GM23248 (cell line): ENCODE data around the gene ARFGAP3. TPM values are rescaled to one million over a fixed set of nuclear protein-coding genes. Genes with fewer than 3 reads are reported as not detected.

ENCODE experiments used
- DNase-seq: peaks from one replicate; pipeline ENCODE4 v3.0.0-alpha.2; 2015
- H2AFZ ChIP-seq: fragments of 200-600 bp; sonication (generic); 2 replicates; pipeline ENCODE4 v1.6.1; 2016; ENCODE audit warnings: antibody characterized with exemption
- H3F3A ChIP-seq: fragments of 200-600 bp; sonication (generic); 2 replicates; pipeline ENCODE4 v1.6.1; 2016; ENCODE audit warnings: mild to moderate bottlenecking, antibody characterized with exemption, mixed run types; ENCODE audit not compliant: insufficient read depth
- H3K27ac ChIP-seq: fragments of 200-600 bp; sonication (generic); 2 replicates; pipeline ENCODE4 v1.5.1; 2016; ENCODE audit warnings: mild to moderate bottlenecking
- H3K27me3 ChIP-seq: fragments of 200-600 bp; sonication (generic); replicated peaks from 2 replicates; pipeline ENCODE4 v1.6.1; 2016; ENCODE audit warnings: mild to moderate bottlenecking; ENCODE audit not compliant: insufficient read depth
- H3K36me3 ChIP-seq: fragments of 200-600 bp; sonication (generic); 2 replicates; pipeline ENCODE4 v1.6.1; 2016; ENCODE audit warnings: low read depth, mild to moderate bottlenecking
- H3K4me1 ChIP-seq: fragments of 200-600 bp; sonication (generic); 2 replicates; pipeline ENCODE4 v1.6.1; 2016; ENCODE audit warnings: mild to moderate bottlenecking; ENCODE audit not compliant: insufficient read depth
- H3K4me2 ChIP-seq: fragments of 200-600 bp; sonication (generic); one replicate; pipeline ENCODE4 v1.6.1; 2016; ENCODE audit warnings: mild to moderate bottlenecking; ENCODE audit not compliant: unreplicated experiment
- H3K4me3 ChIP-seq: fragments of 200-600 bp; sonication (generic); 2 replicates; pipeline ENCODE4 v1.5.1; 2016; ENCODE audit warnings: mild to moderate bottlenecking
- H3K79me2 ChIP-seq: fragments of 200-600 bp; sonication (generic); 2 replicates; pipeline ENCODE4 v1.6.1; 2016; ENCODE audit warnings: mild to moderate bottlenecking; ENCODE audit not compliant: insufficient read depth
- H3K9ac ChIP-seq: fragments of 200-600 bp; sonication (generic); 2 replicates; pipeline ENCODE4 v1.6.1; 2016; ENCODE audit warnings: mild to moderate bottlenecking
- H3K9me2 ChIP-seq: fragments of 200-600 bp; sonication (generic); 2 replicates; pipeline ENCODE4 v1.6.1; 2016; ENCODE audit warnings: mixed run types, mild to moderate bottlenecking, moderate library complexity; ENCODE audit not compliant: insufficient read depth
- H3K9me3 ChIP-seq: fragments of 200-600 bp; sonication (generic); one replicate; pipeline ENCODE4 v1.6.1; 2017; ENCODE audit warnings: low read depth
- H4K20me1 ChIP-seq: fragments of 200-600 bp; sonication (generic); 2 replicates; pipeline ENCODE4 v1.6.0; 2016; ENCODE audit not compliant: insufficient read depth
- EZH2 ChIP-seq: fragments of 200-600 bp; sonication (generic); IDR thresholded peaks from 2 replicates; pipeline ENCODE4 v1.6.1; 2018; ENCODE audit warnings: antibody characterized with exemption, mild to moderate bottlenecking; ENCODE audit not compliant: insufficient read depth, poor library complexity, severe bottlenecking
- EZH2phosphoT487 ChIP-seq: fragments of 200-600 bp; sonication (generic); IDR thresholded peaks from 2 replicates; pipeline ENCODE4 v1.6.1; 2018; ENCODE audit warnings: antibody characterized with exemption, moderate library complexity, mild to moderate bottlenecking, low read depth; ENCODE audit not compliant: insufficient read depth
- WGBS, 2 experiments: methylation state at CpG; one replicate each; pipeline ENCODE4 v1.1.6; 2015 to 2017; ENCODE audit warnings: low lambda C conversion rate in 2 of 2, low coverage in 1 of 2; ENCODE audit errors: missing lambda C conversion rate in 2 of 2; 5-methylcytosine and 5-hydroxymethylcytosine counted together
- in situ Hi-C: fragments of 300-500 bp; cut with MboI; formaldehyde crosslinking; loops from 2 replicates; pipeline ENCODE4 v1.15.0; 2020
- polyA plus RNA-seq: library from polyadenylated mRNA; unstranded; fragments of >200 nt; fragmentation: Nextera tagmentation; extraction: Ambion mirVana; gene quantifications from 2 replicates; pipeline ENCODE4 v1.2.1, GENCODE V29; 2016
- total RNA-seq: library from RNA; depleted of rRNA; stranded (reverse); fragments of >200 nt; shearing (Covaris generic); gene quantifications from 2 replicates; pipeline ENCODE4 v1.2.3, GENCODE V29; 2014

Gene ARFGAP3
- total and polyA plus RNA-seq, 2 experiments from 2014 or later = 81.5 to 96.8 TPM

GRCh38 chr22:42819412-42820044, 37.5 kb downstream of the ARFGAP3 start:
- peaks cover 28% of the 10 kb centered on the region for H3K4me1 ChIP-seq
- WGBS, 2 experiments = 62 to 69% methylated on average over 9 of the region's 9 CpGs
- no peaks in the 10 kb centered on the region for H3K9me3 ChIP-seq
- H3K27me3 ChIP-seq = no peaks in the 10 kb centered on the region
- H4K20me1 ChIP-seq = no peaks in the 10 kb centered on the region
- H3F3A ChIP-seq = peaks cover 54% of the 10 kb centered on the region
- H3K4me3 ChIP-seq = no peak overlapping the region
- peaks cover 54% of the 10 kb centered on the region for H3K79me2 ChIP-seq
- no peak for DNase-seq
- H3K27ac ChIP-seq = peak overlapping the region; percentile 51
- H3K9me2 ChIP-seq = no peaks in the 10 kb centered on the region
- H3K36me3 ChIP-seq = peaks cover 66% of the 10 kb centered on the region
- in situ Hi-C loops = no loop called here
- no peak overlapping the region for H3K4me2 ChIP-seq
- H2AFZ ChIP-seq = no peak overlapping the region
- TF ChIP-seq EZH2 (no peak), EZH2phosphoT487 (no peak)
- peak overlapping the region; percentile 2; the same call in 1 of the 2 replicates for H3K9ac ChIP-seq

- H3F3A ChIP-seq = peaks cover 47% of the 10 kb centered on the region
- H3K4me2 ChIP-seq = no peak overlapping the region
- no peak overlapping the region for H3K4me3 ChIP-seq
- TF ChIP-seq EZH2phosphoT487 (no peak), EZH2 (no peak)
- peak; percentile 35 for DNase-seq
- peaks cover 28% of the 10 kb centered on the region for H3K4me1 ChIP-seq
- peaks cover 57% of the 10 kb centered on the region for H3K36me3 ChIP-seq
- peaks cover 55% of the 10 kb centered on the region for H3K79me2 ChIP-seq
- no peaks in the 10 kb centered on the region for H3K9me2 ChIP-seq
- H3K9ac ChIP-seq = no peak overlapping the region
- H3K27me3 ChIP-seq = no peaks in the 10 kb centered on the region
- WGBS, 2 experiments = 61 to 65% methylated on average over 3 of the region's 3 CpGs
- in situ Hi-C loops = no loop called here
- no peaks in the 10 kb centered on the region for H3K9me3 ChIP-seq
- H3K27ac ChIP-seq = peak overlapping the region; percentile 4; the same call in 1 of the 2 replicates
- H2AFZ ChIP-seq = no peak overlapping the region
- H4K20me1 ChIP-seq = no peaks in the 10 kb centered on the region
Measured at GRCh38 chr22:42817556-42817955, 39.5 kb downstream of the ARFGAP3 start.

GRCh38 chr22:42816336-42816735, 40.7 kb downstream of the ARFGAP3 start:
- Histone ChIP-seq H3K4me2 (no peak overlapping the region), H3K9me3 (no peaks in the 10 kb centered on the region), H3K27ac (no peak overlapping the region), H3K36me3 (peaks cover 45% of the 10 kb centered on the region), H3K79me2 (peaks cover 57% of the 10 kb centered on the region), H3K9ac (no peak overlapping the region), H4K20me1 (no peaks in the 10 kb centered on the region), H3K9me2 (no peaks in the 10 kb centered on the region), H2AFZ (no peak overlapping the region), H3K4me1 (peaks cover 28% of the 10 kb centered on the region), H3F3A (peaks cover 35% of the 10 kb centered on the region), H3K27me3 (no peaks in the 10 kb centered on the region), H3K4me3 (no peak overlapping the region)
- in situ Hi-C loops = no loop called here
- TF ChIP-seq EZH2phosphoT487 (no peak), EZH2 (no peak)
- DNase-seq = no peak
- 81 to 82% methylated on average over 3 of the region's 3 CpGs for WGBS, 2 experiments

- 93 to 98% methylated on average over 2 of the region's 2 CpGs for WGBS, 2 experiments
- no peak overlapping the region for H3K4me3 ChIP-seq
- peaks cover 16% of the 10 kb centered on the region for H3K4me1 ChIP-seq
- TF ChIP-seq EZH2phosphoT487 (no peak), EZH2 (no peak)
- no peak overlapping the region for H3K9ac ChIP-seq
- H3K4me2 ChIP-seq = no peak overlapping the region
- in situ Hi-C loops = no loop called here
- no peaks in the 10 kb centered on the region for H3K27me3 ChIP-seq
- H3F3A ChIP-seq = peaks cover 21% of the 10 kb centered on the region
- no peak overlapping the region for H3K27ac ChIP-seq
- H3K79me2 ChIP-seq = peaks cover 56% of the 10 kb centered on the region
- H3K9me2 ChIP-seq = no peaks in the 10 kb centered on the region
- no peak for DNase-seq
- no peaks in the 10 kb centered on the region for H3K9me3 ChIP-seq
- H4K20me1 ChIP-seq = no peaks in the 10 kb centered on the region
- peaks cover 45% of the 10 kb centered on the region for H3K36me3 ChIP-seq
- no peak overlapping the region for H2AFZ ChIP-seq
Measured at GRCh38 chr22:42814616-42815015, 42.5 kb downstream of the ARFGAP3 start.
